T-cell (primary cell): Measurements from ENCODE around the gene SMG5. TPM values are rescaled to one million over a fixed set of nuclear protein-coding genes. Genes with fewer than 3 reads are reported as not detected.

Source experiments
- ATAC-seq, 4 experiments: fragments of 200-7000 bp in 3 of 4; fragments of 150-1000 bp in 1 of 4; cut with Tn5 transposase; replicated peaks in 1 of 4; 1 replicate in 3 of 4; 2 replicates in 1 of 4; pipeline ENCODE4 v1.10.0; 2021; ENCODE audit warnings: moderate library complexity in 3 of 4, mild to moderate bottlenecking in 2 of 4, moderate number of reproducible peaks in 1 of 4
- CTCF ChIA-PET, 2 donors: fragments of 300-600 bp; sonication (Branson Sonifier 250); formaldehyde crosslinking; loops; one replicate each; lab custom pipeline; 2022; ENCODE audit warnings: antibody characterized with exemption in 2 of 2; lab: Charles Lee
- POLR2A ChIA-PET, 2 donors: fragments of 300-600 bp; sonication (Branson Sonifier 250); formaldehyde crosslinking; loops; one replicate each; lab custom pipeline; 2022; ENCODE audit warnings: antibody characterized with exemption in 2 of 2; lab: Charles Lee
- DNase-seq, 35 experiments: peaks; one replicate each; pipeline versions ENCODE4 v3.0.0 to v3.0.0-alpha.2; 2013 to 2023
- H3K27ac ChIP-seq: one replicate; pipeline ENCODE4 v1.5.1; 2013; ENCODE audit warnings: low read length
- H3K27me3 ChIP-seq, 2 experiments: replicated peaks in 1 of 2; 1 replicate in 1 of 2; 2 replicates in 1 of 2; pipeline versions ENCODE4 v1.6.1 to v1.7.0; 2013; ENCODE audit warnings: low read length in 1 of 2, mixed read lengths in 1 of 2; ENCODE audit not compliant: control insufficient read depth in 2 of 2, insufficient read depth in 2 of 2; ENCODE audit errors: extremely low read depth in 1 of 2
- H3K36me3 ChIP-seq, 2 donors: 1 replicate in 1 of 2; 2 replicates in 1 of 2; pipeline versions ENCODE4 v1.6.1 to v1.7.0; 2013; ENCODE audit warnings: low read length in 1 of 2; ENCODE audit not compliant: control insufficient read depth in 2 of 2, insufficient read depth in 1 of 2; ENCODE audit errors: extremely low read depth in 1 of 2
- H3K4me1 ChIP-seq, 2 experiments: 1 replicate in 1 of 2; 2 replicates in 1 of 2; pipeline versions ENCODE4 v1.6.1 to v1.7.0; 2013; ENCODE audit warnings: low read length in 2 of 2, mixed read lengths in 1 of 2; ENCODE audit not compliant: insufficient read depth in 2 of 2, control insufficient read depth in 1 of 2; ENCODE audit errors: extremely low read depth in 1 of 2
- H3K4me3 ChIP-seq, 2 donors: 1 replicate in 1 of 2; 2 replicates in 1 of 2; pipeline versions ENCODE4 v1.5.1 to v1.7.0; 2013; ENCODE audit warnings: mild to moderate bottlenecking in 2 of 2, low read length in 1 of 2, moderate library complexity in 1 of 2; ENCODE audit not compliant: control insufficient read depth in 1 of 2; ENCODE audit errors: extremely low read depth in 1 of 2
- H3K9me3 ChIP-seq: 2 replicates; pipeline ENCODE4 v1.7.0; 2013
- H3K27ac Mint-ChIP-seq, 2 donors: one replicate each; pipeline ENCODE4 v1.8.0; 2020 to 2021; ENCODE audit warnings: mild to moderate bottlenecking in 2 of 2, mixed read lengths in 2 of 2
- H3K27me3 Mint-ChIP-seq, 2 donors: one replicate each; pipeline ENCODE4 v1.8.0; 2021 to 2022; ENCODE audit warnings: mixed read lengths in 2 of 2
- H3K36me3 Mint-ChIP-seq: one replicate; pipeline ENCODE4 v1.8.0; 2021; ENCODE audit warnings: mixed read lengths
- H3K4me1 Mint-ChIP-seq, 3 donors: one replicate each; pipeline ENCODE4 v1.8.0; 2020 to 2022; ENCODE audit warnings: mixed read lengths in 3 of 3, mild to moderate bottlenecking in 1 of 3
- H3K4me3 Mint-ChIP-seq, 3 donors: one replicate each; pipeline ENCODE4 v1.8.0; 2020 to 2022; ENCODE audit warnings: mild to moderate bottlenecking in 3 of 3, mixed read lengths in 3 of 3, moderate library complexity in 3 of 3
- H3K9me3 Mint-ChIP-seq, 3 donors: one replicate each; pipeline ENCODE4 v1.8.0; 2020 to 2022; ENCODE audit warnings: mixed read lengths in 3 of 3
- WGBS: methylation state at CpG from one replicate; pipeline ENCODE4 v1.1.5; 2013; ENCODE audit warnings: missing lambda C conversion rate; ENCODE audit not compliant: insufficient coverage; 5-methylcytosine and 5-hydroxymethylcytosine counted together
- total RNA-seq, 35 experiments: library from RNA in 6 of 35; stranded (reverse) in 6 of 35; fragments of 120-200 nt in 1 of 35; gene quantifications; one replicate each; pipeline versions ENCODE4 v1.2.1 to v1.2.4 and lab custom pipeline; 2013 to 2026

Gene SMG5
- total RNA-seq, 5 donors from 2014 or later (not counting 1 experiment from before 2014, with no cell fraction given), result 60.5 to 84.2 (median 81.3) TPM

DNA sequence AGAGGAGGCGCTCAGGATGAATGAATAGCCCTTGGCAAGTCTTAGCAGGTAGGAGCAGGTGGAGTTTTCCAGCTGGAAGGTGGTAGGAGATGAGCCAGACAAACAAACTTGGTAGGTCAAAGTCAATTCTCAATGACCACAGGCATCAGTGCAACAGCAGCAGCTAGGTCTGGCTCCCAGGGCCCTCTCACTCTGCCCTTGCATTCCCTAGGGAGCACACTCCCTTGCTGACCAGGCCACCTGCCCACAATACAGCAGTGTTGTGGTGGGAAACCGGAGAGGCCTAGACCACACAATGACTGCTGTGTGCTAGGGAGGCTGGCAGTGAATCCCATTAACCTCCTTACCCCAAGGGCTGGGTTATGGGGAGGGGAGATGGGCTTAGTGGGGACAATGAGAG is 21.7 kb downstream of the SMG5 start:
- peaks cover 29 to 86% of the 10 kb centered on the region in 2 donors for H3K36me3 ChIP-seq
- no peaks in the 10 kb centered on the region for H3K27me3 ChIP-seq
- H3K27ac ChIP-seq, result no peak overlapping the region
- no peak for ATAC-seq
- no peaks in the 10 kb centered on the region for H3K4me1 ChIP-seq
- no peaks in the 10 kb centered on the region for H3K9me3 Mint-ChIP-seq
- no peaks in the 10 kb centered on the region for H3K27me3 Mint-ChIP-seq
- WGBS, result 100% methylated on average over 1 of the region's 2 CpGs
- H3K36me3 Mint-ChIP-seq, result peaks cover 67% of the 10 kb centered on the region
- H3K9me3 ChIP-seq, result no peaks in the 10 kb centered on the region
- no peak overlapping the region for H3K4me3 Mint-ChIP-seq
- H3K4me3 ChIP-seq, result no peak overlapping the region
- peaks cover 2 to 8% (median 7%) of the 10 kb centered on the region in 3 donors for H3K4me1 Mint-ChIP-seq
- ChIA-PET POLR2A (no interaction called here), CTCF (no interaction called here)
- H3K27ac Mint-ChIP-seq, result peak overlapping the region in 1 of 2 donors; percentile 31
- DNase-seq, result no peak

DNA sequence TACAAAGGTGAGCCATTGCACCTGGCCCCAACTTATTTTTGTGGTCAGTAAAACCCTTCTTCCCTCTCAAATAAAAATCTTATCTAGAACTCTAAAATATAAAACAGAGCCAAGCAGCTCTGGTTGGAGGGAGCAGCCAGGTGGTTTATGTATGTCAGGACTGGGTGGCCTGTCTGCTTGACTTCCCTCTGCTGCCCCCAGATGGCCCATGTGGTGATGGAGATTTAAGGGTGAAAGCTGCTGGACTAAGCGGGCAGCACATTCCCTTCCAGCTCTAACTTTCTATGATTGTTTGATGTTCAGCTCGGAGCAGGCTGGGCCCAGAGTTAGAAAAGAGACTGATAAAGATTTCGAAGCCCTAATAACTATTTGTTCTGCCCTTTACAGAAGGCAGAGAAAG is 22.8 kb downstream of the SMG5 start:
- H3K4me3 ChIP-seq, result no peak overlapping the region
- Mint-ChIP-seq H3K4me3 (no peak overlapping the region), H3K27me3 (no peaks in the 10 kb centered on the region), H3K4me1 (peaks cover 2 to 8% (median 7%) of the 10 kb centered on the region in 3 donors), H3K27ac (no peak overlapping the region), H3K9me3 (no peaks in the 10 kb centered on the region), H3K36me3 (peaks cover 60% of the 10 kb centered on the region)
- ChIA-PET POLR2A (no interaction called here), CTCF (no interaction called here)
- H3K27ac ChIP-seq, result no peak overlapping the region
- no peak for ATAC-seq
- peaks cover 29 to 81% of the 10 kb centered on the region in 2 donors for H3K36me3 ChIP-seq
- DNase-seq, result no peak
- no CpG with 5 or more reads among the region's 3 CpGs for WGBS
- H3K4me1 ChIP-seq, result no peaks in the 10 kb centered on the region
- no peaks in the 10 kb centered on the region for H3K9me3 ChIP-seq
- H3K27me3 ChIP-seq, result no peaks in the 10 kb centered on the region

DNA sequence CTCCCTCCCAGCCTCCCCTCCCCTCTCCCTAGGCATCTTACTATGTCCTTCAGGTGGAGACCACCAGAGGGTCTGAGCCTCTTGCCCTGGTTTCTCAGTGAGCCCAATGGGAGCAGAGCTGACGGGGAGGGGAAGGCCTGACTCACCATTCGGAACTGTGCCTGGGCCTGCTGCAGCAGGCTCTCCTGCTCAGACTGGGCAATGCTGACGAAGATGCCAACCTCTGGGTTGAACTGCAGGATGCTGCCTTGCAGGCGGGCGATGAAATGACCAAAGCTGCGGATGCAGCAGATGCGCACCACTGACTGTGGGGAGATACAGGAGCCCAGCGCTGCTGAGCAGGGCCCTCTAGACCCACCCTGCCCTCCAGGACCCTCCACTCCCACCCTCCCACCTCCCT is 23.8 kb downstream of the SMG5 start:
- Histone ChIP-seq H3K4me3 (no peak overlapping the region), H3K27ac (no peak overlapping the region), H3K27me3 (no peaks in the 10 kb centered on the region), H3K4me1 (no peaks in the 10 kb centered on the region), H3K9me3 (no peaks in the 10 kb centered on the region), H3K36me3 (peaks cover 29 to 79% of the 10 kb centered on the region in 2 donors)
- no peak for DNase-seq
- 96% methylated on average over 8 of the region's 8 CpGs for WGBS
- no peak for ATAC-seq
- Mint-ChIP-seq H3K36me3 (peaks cover 57% of the 10 kb centered on the region), H3K9me3 (no peaks in the 10 kb centered on the region), H3K27ac (no peak overlapping the region), H3K27me3 (no peaks in the 10 kb centered on the region), H3K4me3 (no peak overlapping the region), H3K4me1 (peaks cover 2 to 7% (median 6%) of the 10 kb centered on the region in 3 donors)
- ChIA-PET POLR2A (interaction anchor here in 1 of 2 donors (0.7 kb wide), 2 partner anchors 17 to 39 kb away, joined by 3 to 8 read pairs; no protein-coding TSS in a partner anchor), CTCF (no interaction called here)

DNA sequence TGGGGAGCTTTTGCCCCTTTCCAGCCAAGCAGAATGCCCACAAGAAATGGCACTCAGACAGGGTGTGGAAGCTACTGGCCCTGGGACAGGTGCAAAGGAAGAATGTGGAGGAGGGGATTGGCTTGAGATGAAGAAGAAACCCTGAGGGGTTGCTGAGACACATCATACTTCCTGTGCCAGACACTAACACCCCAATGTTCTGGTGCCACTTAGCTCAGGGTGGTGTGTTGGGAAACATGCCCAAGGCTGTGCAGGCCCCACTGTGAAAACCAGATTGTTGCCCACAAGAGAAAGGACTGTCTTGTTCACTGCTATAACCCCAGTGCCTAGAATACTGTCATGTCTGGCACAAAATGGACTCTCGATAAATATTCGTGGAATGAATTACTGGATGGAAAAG is 24.9 kb downstream of the SMG5 start:
- ChIA-PET POLR2A (no interaction called here), CTCF (no interaction called here)
- Histone ChIP-seq H3K4me1 (no peaks in the 10 kb centered on the region), H3K36me3 (peaks cover 37 to 79% of the 10 kb centered on the region in 2 donors), H3K27ac (no peak overlapping the region), H3K27me3 (no peaks in the 10 kb centered on the region), H3K4me3 (no peak overlapping the region), H3K9me3 (no peaks in the 10 kb centered on the region)
- peaks cover 58% of the 10 kb centered on the region for H3K36me3 Mint-ChIP-seq
- no peaks in the 10 kb centered on the region for H3K9me3 Mint-ChIP-seq
- peak overlapping the region in 1 of 2 donors; percentile 34 for H3K27ac Mint-ChIP-seq
- no peaks in the 10 kb centered on the region for H3K27me3 Mint-ChIP-seq
- ATAC-seq (no peak), DNase-seq (no peak)
- WGBS, result 100% methylated on average over 2 of the region's 2 CpGs
- peaks cover 2 to 8% (median 7%) of the 10 kb centered on the region in 3 donors for H3K4me1 Mint-ChIP-seq
- no peak overlapping the region for H3K4me3 Mint-ChIP-seq

DNA sequence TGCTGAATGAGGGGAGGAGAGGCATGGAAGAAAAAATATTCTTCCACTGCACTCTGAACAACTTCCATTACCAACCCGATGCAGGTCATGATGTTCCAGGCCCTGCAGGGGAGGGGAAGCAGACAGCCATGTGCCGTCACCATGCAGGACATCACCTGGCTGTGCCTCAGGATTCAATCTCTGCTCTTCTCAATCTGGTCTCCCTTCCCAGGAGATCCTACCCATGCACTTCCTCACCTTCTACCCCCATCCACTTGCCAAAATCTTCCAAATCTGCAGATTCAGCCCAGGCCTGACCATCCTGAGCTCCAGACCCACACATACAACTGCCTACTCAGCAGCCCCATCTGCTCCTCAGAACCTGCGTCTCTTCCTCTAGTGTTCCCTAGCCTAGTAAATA is 29.0 kb downstream of the SMG5 start:
- WGBS, result 88% methylated on average over 3 of the region's 3 CpGs
- Mint-ChIP-seq H3K4me3 (no peak overlapping the region), H3K27ac (peak overlapping the region in 1 of 2 donors; percentile 68), H3K4me1 (peaks cover 0 to 26% (median 2%) of the 10 kb centered on the region in 3 donors), H3K9me3 (no peaks in the 10 kb centered on the region), H3K36me3 (peaks cover 44% of the 10 kb centered on the region), H3K27me3 (no peaks in the 10 kb centered on the region)
- CTCF ChIA-PET, result interaction anchor here in 1 of 2 donors (0.6 kb wide), 1 partner anchor 371 kb away, joined by 3 read pairs; no protein-coding TSS in a partner anchor
- Histone ChIP-seq H3K9me3 (no peaks in the 10 kb centered on the region), H3K4me1 (peaks cover 0 to 10% of the 10 kb centered on the region in 2 experiments), H3K27me3 (no peaks in the 10 kb centered on the region), H3K4me3 (no peak overlapping the region), H3K27ac (no peak overlapping the region), H3K36me3 (peaks cover 29 to 71% of the 10 kb centered on the region in 2 donors)
- ATAC-seq (no peak), DNase-seq (no peak)
- POLR2A ChIA-PET, result no interaction called here

DNA sequence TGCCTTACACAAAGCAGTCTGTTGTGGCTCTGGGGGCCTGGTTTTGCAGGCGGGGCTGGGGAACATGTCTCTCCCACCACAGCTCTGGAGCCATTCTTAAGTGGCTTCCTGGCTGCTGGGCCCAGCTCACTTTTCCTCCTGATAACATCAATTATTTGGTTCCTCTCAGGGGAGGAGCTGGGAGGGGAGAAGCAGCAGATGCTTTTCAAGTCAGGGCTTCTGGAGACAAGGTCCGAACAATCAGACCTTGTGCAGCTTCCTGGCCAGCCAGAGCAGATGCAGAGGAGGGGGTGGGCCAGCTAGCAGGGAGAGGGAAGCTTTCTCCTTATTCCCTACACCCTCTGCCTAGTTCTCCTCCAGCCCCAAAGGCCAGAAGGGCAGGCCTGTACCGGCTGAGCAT is 31.1 kb downstream of the SMG5 start:
- Mint-ChIP-seq H3K27me3 (no peaks in the 10 kb centered on the region), H3K27ac (peak overlapping the region in 1 of 2 donors; percentile 48), H3K4me1 (peaks cover 0 to 25% (median 0%) of the 10 kb centered on the region in 3 donors), H3K4me3 (no peak overlapping the region), H3K9me3 (no peaks in the 10 kb centered on the region), H3K36me3 (peaks cover 30% of the 10 kb centered on the region)
- no peaks in the 10 kb centered on the region for H3K9me3 ChIP-seq
- ATAC-seq (peak in 2 of 4 experiments; percentile 7 to 17), DNase-seq (no peak)
- no peak overlapping the region for H3K4me3 ChIP-seq
- H3K36me3 ChIP-seq, result peaks cover 22 to 55% of the 10 kb centered on the region in 2 donors
- peak overlapping the region; percentile 18 for H3K27ac ChIP-seq
- ChIA-PET POLR2A (no interaction called here), CTCF (no interaction called here)
- no CpG with 5 or more reads among the region's 3 CpGs for WGBS
- H3K4me1 ChIP-seq, result peaks cover 0 to 12% of the 10 kb centered on the region in 2 experiments
- H3K27me3 ChIP-seq, result no peaks in the 10 kb centered on the region
